IPS-20b (cell line): ENCODE measurements around the gene CRTAP.
"Not testable (repeated sequence)": the region's sequence is repeated elsewhere in the genome, so short reads cannot be mapped to it uniquely, and the experiment has no call there.

Source experiments
- H3K27ac ChIP-seq: one replicate; pipeline ENCODE4 v1.5.1; 2013; ENCODE audit warnings: low read length
- H3K27me3 ChIP-seq: 2 replicates; pipeline ENCODE4 v1.6.1; 2013; ENCODE audit warnings: mild to moderate bottlenecking, low read length, inconsistent platforms; ENCODE audit not compliant: insufficient read depth
- H3K36me3 ChIP-seq: 2 replicates; pipeline ENCODE4 v1.6.1; 2013; ENCODE audit warnings: low read depth, mild to moderate bottlenecking, inconsistent platforms, low read length, moderate library complexity; ENCODE audit not compliant: insufficient read depth
- H3K4me1 ChIP-seq: 2 replicates; pipeline ENCODE4 v1.6.1; 2013; ENCODE audit warnings: mild to moderate bottlenecking, control low read depth, inconsistent platforms, low read length, moderate library complexity; ENCODE audit not compliant: insufficient read depth
- H3K4me3 ChIP-seq: 2 replicates; pipeline ENCODE4 v1.5.1; 2013; ENCODE audit warnings: mild to moderate bottlenecking, low read length, inconsistent platforms
- H3K9ac ChIP-seq: 2 replicates; pipeline ENCODE4 v1.6.1; 2013; ENCODE audit warnings: low read depth, mild to moderate bottlenecking, inconsistent platforms, low read length, moderate library complexity
- H3K9me3 ChIP-seq: 2 replicates; pipeline ENCODE4 v1.6.1; 2013; ENCODE audit warnings: mild to moderate bottlenecking, low read depth, low read length, inconsistent platforms; ENCODE audit not compliant: insufficient read depth

CRTAP gene

DNA sequence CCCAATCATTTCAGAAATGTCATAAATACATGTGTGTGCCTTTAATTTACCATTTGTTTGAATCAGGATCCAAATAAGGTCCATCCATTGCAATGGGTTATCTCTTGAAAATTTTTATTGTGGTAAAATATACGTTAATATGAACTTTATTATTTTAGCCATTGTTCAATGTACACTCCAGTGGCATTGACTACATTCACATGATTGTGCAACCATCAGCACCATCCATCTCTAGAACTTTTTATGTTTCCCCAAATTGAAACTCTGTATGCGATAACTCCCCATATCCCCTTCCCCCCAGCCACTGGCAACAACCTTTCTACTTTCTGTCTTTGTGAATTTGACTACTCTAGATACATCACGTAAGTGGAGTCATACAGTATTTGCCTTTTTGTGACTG, 12.0 kb downstream of the CRTAP start:
- Histone ChIP-seq H3K9ac (no peak overlapping the region), H3K27me3 (no peaks in the 10 kb centered on the region), H3K4me3 (no peak overlapping the region), H3K27ac (no peak overlapping the region), H3K9me3 (no peaks in the 10 kb centered on the region), H3K36me3 (peaks cover 43% of the 10 kb centered on the region), H3K4me1 (no peaks in the 10 kb centered on the region)

- Histone ChIP-seq H3K36me3 (peaks cover 42% of the 10 kb centered on the region), H3K9ac (no peak overlapping the region), H3K9me3 (no peaks in the 10 kb centered on the region), H3K27ac (no peak overlapping the region), H3K4me3 (no peak overlapping the region), H3K27me3 (no peaks in the 10 kb centered on the region), H3K4me1 (peaks cover 8% of the 10 kb centered on the region)
Measured at GRCh38 chr3:33128706-33129105, 14.9 kb downstream of the CRTAP start.

GRCh38 chr3:33130144-33130543, 16.3 kb downstream of the CRTAP start:
- Histone ChIP-seq H3K4me3 (no peak overlapping the region), H3K9ac (no peak overlapping the region), H3K36me3 (peaks cover 45% of the 10 kb centered on the region), H3K27me3 (no peaks in the 10 kb centered on the region), H3K27ac (no peak overlapping the region), H3K4me1 (peaks cover 8% of the 10 kb centered on the region), H3K9me3 (no peaks in the 10 kb centered on the region)

GRCh38 chr3:33131331-33132018, 17.7 kb downstream of the CRTAP start:
- Histone ChIP-seq H3K36me3 (peaks cover 42% of the 10 kb centered on the region), H3K27ac (peak overlapping the region; percentile 91), H3K9ac (peak overlapping the region; percentile 46; the same call in 1 of the 2 replicates), H3K9me3 (no peaks in the 10 kb centered on the region), H3K4me1 (peaks cover 8% of the 10 kb centered on the region), H3K27me3 (no peaks in the 10 kb centered on the region), H3K4me3 (peak overlapping the region; percentile 38; the same call in 1 of the 2 replicates)

DNA sequence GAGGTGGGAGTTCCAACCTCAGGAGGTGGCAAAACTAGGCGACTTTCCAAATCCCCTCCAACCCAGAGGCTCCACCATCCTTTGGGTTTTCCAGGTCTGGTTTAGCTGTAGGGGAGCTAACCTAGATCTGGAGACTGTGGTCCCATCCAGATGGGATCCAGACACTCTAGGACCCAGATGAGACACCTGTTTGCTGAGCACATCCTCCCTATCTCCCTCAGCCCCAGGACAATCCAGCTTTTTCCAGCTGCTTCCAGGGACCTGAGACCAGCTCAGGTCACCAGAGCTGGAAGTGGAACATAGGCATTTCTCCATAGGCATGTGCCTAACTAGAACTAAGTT, 18.2 kb downstream of the CRTAP start:
- Histone ChIP-seq H3K36me3 (peaks cover 42% of the 10 kb centered on the region), H3K27ac (peak overlapping the region; percentile 91), H3K4me3 (peak overlapping the region; percentile 38; the same call in 1 of the 2 replicates), H3K9me3 (no peaks in the 10 kb centered on the region), H3K4me1 (peaks cover 8% of the 10 kb centered on the region), H3K9ac (peak overlapping the region; percentile 46; the same call in 1 of the 2 replicates), H3K27me3 (no peaks in the 10 kb centered on the region)

- H3K36me3 ChIP-seq: peaks cover 42% of the 10 kb centered on the region
- H3K9me3 ChIP-seq: no peaks in the 10 kb centered on the region
- peaks cover 8% of the 10 kb centered on the region for H3K4me1 ChIP-seq
- no peak overlapping the region for H3K4me3 ChIP-seq
- H3K27ac ChIP-seq: no peak overlapping the region
- no peak overlapping the region for H3K9ac ChIP-seq
- no peaks in the 10 kb centered on the region for H3K27me3 ChIP-seq
Measured at GRCh38 chr3:33134026-33134625, 20.3 kb downstream of the CRTAP start.

DNA sequence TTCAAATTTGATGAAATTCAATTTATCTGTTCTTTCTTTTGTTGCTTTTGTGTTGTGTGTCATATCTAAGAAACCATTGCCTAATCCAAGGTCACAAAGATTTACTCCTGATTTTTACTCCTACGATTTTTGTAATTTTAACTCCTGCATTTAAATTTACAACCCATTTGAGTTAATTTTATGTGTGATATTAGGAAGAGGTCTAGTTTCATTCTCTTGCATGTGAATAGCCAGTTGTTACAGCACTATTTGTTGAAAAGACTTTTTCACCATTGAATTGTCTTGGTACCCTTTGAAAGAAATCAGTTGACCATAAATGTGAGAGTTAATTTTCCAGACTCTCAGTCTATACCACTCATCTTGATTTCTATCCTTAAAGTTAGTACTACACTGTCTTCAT, 23.9 kb downstream of the CRTAP start:
- Histone ChIP-seq H3K27ac (no peak overlapping the region), H3K36me3 (peaks cover 37% of the 10 kb centered on the region), H3K9me3 (no peaks in the 10 kb centered on the region), H3K4me1 (no peaks in the 10 kb centered on the region), H3K9ac (no peak overlapping the region), H3K27me3 (no peaks in the 10 kb centered on the region), H3K4me3 (no peak overlapping the region)

DNA sequence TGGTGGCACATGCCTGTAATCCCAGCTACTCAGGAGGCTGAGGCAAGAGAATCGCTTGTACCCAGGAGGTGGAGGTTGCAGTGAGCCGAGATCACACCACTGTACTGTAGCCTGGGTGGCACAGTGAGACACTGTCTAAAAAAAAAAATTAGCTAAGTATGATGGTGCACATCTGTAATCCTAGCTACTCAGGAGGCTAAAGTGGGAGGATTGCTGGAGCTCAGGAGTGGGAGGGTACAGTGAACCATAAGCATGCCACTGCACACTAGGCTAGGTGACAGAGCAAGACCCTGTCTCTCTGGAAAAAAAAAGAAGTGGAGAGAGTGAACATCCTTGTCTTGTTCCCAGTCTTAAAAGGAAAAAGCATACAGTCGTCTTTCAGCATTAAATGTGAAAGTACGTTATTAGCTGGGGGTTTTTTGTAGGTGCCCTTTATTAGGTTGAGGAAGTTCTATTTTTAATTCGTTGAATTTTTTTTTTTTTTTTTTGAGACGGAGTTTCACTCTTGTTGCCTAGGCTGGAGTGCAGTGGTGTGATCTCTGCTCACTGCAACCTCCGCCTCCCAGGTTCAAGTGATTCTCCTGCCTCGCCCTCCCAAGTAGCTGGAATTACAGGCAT, 25.3 kb downstream of the CRTAP start:
- H3K9me3 ChIP-seq, H3K9ac ChIP-seq, H3K27me3 ChIP-seq, H3K4me1 ChIP-seq, H3K4me3 ChIP-seq, H3K27ac ChIP-seq: not testable (repeated sequence)
- H3K36me3 ChIP-seq: peaks cover 32% of the 10 kb centered on the region

DNA sequence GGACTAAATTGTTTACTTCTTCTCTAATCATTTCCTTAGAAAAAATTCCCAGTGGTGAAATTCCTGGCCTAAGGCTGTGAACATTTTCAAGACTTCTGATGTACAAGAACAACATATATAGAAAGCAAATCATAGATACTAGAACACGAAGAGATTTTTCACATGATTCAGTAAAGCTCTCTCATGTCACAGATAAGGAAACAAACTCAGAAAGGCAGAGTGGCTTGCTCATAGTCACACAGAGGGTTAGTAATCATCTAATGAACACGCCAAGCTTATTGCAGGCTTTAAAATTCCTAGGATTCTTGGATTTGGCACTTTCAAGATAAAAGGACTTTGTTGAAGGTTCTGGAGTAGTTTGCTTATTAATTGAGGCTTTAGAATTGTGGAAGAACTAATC, 26.2 kb downstream of the CRTAP start:
- peaks cover 23% of the 10 kb centered on the region for H3K36me3 ChIP-seq

GRCh38 chr3:33141006-33141405, 27.2 kb downstream of the CRTAP start:
- Histone ChIP-seq H3K27ac (no peak overlapping the region), H3K9me3 (no peaks in the 10 kb centered on the region), H3K27me3 (no peaks in the 10 kb centered on the region), H3K4me3 (no peak overlapping the region), H3K4me1 (no peaks in the 10 kb centered on the region), H3K9ac (no peak overlapping the region), H3K36me3 (peaks cover 17% of the 10 kb centered on the region; the same call in 1 of the 2 replicates)

More for the DNA sequence above, 26.2 kb downstream of the CRTAP start:
- H3K4me3 ChIP-seq: no peak overlapping the region
- H3K27ac ChIP-seq: no peak overlapping the region
- H3K4me1 ChIP-seq: no peaks in the 10 kb centered on the region
- H3K9me3 ChIP-seq: no peaks in the 10 kb centered on the region
- H3K9ac ChIP-seq: no peak overlapping the region
- no peaks in the 10 kb centered on the region for H3K27me3 ChIP-seq

DNA sequence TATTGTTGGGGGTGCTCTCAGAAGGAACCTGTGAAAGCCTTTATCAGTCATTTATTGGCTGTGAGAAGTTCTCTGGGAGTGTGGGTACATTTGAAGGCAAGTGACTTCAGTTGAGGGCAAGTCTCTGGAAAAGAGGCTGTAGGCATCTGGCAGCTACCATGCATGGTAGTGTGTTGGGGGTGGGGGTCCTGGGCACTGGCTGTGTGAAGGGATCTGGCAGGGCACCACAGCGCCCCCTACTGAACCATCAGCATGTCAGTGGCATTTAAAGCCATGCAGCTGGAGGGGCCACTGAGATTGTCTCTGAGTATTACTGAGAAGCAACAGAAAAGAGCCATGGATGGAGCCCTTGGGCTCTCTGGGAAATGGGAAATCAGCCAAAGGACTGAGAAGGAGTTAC, 30.6 kb downstream of the CRTAP start:
- Histone ChIP-seq H3K4me3 (no peak overlapping the region), H3K36me3 (0 out of 2 replicates have a peak, but pooled peaks cover 9% of the 10 kb centered on the region), H3K9me3 (no peaks in the 10 kb centered on the region), H3K4me1 (no peaks in the 10 kb centered on the region), H3K27me3 (no peaks in the 10 kb centered on the region), H3K27ac (no peak overlapping the region), H3K9ac (no peak overlapping the region)
